OCI-LY7 (cell line): ENCODE measurements around the gene DMGDH.

Experiments used
- EZH2phosphoT487 ChIP-seq: fragments of 200-600 bp; sonication (generic); IDR thresholded peaks from 2 replicates; pipeline ENCODE4 v1.6.1; 2018; ENCODE audit warnings: low read depth, borderline replicate concordance, mild to moderate bottlenecking, mixed run types, antibody characterized with exemption, low read length, moderate library complexity, mixed read lengths
- TF ChIP-seq, protein P1 (sequence below): fragments of 200-600 bp; sonication (generic); conservative IDR thresholded peaks from 2 replicates; pipeline ENCODE4 v1.5.1; 2014; ENCODE audit warnings: mild to moderate bottlenecking, antibody characterized with exemption, low read length, moderate library complexity, mixed read lengths

DNA sequence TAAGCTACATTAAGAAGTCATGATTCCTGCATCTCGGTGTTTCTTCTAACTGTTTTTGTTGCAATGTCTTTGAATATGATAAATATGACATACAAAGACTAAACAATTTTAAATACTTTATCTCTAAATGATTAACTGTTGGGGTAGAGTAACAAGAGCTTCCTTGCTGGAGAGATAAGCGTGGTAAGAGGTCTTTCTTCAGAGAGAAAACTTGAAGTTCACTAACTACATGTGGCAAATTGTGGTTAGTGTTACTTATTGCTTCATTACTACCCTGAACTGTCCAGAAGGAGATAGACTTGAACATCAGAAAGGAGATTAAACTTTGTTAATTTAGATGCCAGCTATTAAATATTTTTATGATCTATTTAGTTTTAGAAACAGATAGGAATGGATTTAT lies 77.3 kb downstream of the DMGDH start:
- no peak for TF ChIP-seq EZH2phosphoT487
- TF ChIP-seq, protein P1, sequence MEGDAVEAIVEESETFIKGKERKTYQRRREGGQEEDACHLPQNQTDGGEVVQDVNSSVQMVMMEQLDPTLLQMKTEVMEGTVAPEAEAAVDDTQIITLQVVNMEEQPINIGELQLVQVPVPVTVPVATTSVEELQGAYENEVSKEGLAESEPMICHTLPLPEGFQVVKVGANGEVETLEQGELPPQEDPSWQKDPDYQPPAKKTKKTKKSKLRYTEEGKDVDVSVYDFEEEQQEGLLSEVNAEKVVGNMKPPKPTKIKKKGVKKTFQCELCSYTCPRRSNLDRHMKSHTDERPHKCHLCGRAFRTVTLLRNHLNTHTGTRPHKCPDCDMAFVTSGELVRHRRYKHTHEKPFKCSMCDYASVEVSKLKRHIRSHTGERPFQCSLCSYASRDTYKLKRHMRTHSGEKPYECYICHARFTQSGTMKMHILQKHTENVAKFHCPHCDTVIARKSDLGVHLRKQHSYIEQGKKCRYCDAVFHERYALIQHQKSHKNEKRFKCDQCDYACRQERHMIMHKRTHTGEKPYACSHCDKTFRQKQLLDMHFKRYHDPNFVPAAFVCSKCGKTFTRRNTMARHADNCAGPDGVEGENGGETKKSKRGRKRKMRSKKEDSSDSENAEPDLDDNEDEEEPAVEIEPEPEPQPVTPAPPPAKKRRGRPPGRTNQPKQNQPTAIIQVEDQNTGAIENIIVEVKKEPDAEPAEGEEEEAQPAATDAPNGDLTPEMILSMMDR = no peak
